ENCODE measurements around the gene DCC.

DNA sequence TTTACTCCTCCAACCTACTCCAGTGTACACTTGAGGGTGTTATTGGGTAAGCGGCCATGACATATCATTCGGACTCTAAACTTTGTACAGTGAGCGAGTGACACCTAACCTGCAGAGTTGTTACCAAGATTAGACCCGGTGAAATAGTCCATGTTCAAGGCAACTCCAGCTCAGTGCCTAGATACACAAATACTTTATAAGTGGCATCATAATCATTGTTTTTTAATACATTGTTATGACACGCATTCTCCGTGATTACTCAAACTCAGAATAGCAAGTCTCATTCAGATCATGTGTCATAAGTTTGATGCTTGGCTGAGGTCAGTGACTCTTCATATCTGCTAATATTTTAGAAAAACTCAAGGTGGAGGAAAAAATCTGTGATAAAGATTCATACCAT, 597.8 kb downstream of the DCC start:
- no peak for TF ChIP-seq POLR2AphosphoS5 (IDR thresholded peaks at IDR 0.05)
- TF ChIP-seq, protein P1, sequence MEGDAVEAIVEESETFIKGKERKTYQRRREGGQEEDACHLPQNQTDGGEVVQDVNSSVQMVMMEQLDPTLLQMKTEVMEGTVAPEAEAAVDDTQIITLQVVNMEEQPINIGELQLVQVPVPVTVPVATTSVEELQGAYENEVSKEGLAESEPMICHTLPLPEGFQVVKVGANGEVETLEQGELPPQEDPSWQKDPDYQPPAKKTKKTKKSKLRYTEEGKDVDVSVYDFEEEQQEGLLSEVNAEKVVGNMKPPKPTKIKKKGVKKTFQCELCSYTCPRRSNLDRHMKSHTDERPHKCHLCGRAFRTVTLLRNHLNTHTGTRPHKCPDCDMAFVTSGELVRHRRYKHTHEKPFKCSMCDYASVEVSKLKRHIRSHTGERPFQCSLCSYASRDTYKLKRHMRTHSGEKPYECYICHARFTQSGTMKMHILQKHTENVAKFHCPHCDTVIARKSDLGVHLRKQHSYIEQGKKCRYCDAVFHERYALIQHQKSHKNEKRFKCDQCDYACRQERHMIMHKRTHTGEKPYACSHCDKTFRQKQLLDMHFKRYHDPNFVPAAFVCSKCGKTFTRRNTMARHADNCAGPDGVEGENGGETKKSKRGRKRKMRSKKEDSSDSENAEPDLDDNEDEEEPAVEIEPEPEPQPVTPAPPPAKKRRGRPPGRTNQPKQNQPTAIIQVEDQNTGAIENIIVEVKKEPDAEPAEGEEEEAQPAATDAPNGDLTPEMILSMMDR (IDR thresholded peaks at IDR 0.05 in 8 of 11, conservative IDR thresholded peaks at IDR 0.05 in 3 of 11) = no peak

All from spleen (tissue), 7 donors.